Measurements from ENCODE around the gene WFDC1. TPM values are rescaled to one million over a fixed set of nuclear protein-coding genes. Genes with fewer than 3 reads are reported as not detected.
A peak's percentile ranks its signal among the peaks of the same experiment; 100 is the strongest.

Gene WFDC1
- total and polyA plus RNA-seq, 2 of the 4 experiments (the other 2 are of a cell fraction), result 4.7 to 6.8 TPM

GRCh38 chr16:84299734-84300440 lies 5.2 kb downstream of the WFDC1 start:
- peaks cover 16 to 42% of the 10 kb centered on the region in 2 experiments for H3K79me1 ChIP-seq (ENCODE audit: low read depth in 1 of 2, low read length in 2 of 2)
- H2BK20ac ChIP-seq (ENCODE audit: low read depth, low read length), result peak overlapping the region; percentile 72
- no peaks in the 10 kb centered on the region; the same call in 1 of the 2 replicates for H4K20me1 ChIP-seq (ENCODE audit: insufficient read depth, low read length)
- ChIA-PET POLR2A (ENCODE audit: unreplicated experiment) (interaction anchor here (0.6 kb wide), 1 partner anchor 105 kb away, joined by 5 read pairs; no protein-coding TSS in a partner anchor), CTCF (no interaction called here)
- peak overlapping the region; percentile 23; the same call in 1 of the 2 replicates for H3K4me2 ChIP-seq (ENCODE audit: low read depth, low read length)
- no peak overlapping the region for H3K4me3 ChIP-seq (ENCODE audit: insufficient read depth, low read depth, low read length)
- dilution Hi-C loops (cut with HindIII; ENCODE audit: low sequenced_read_pairs, unreplicated experiment), result no loop called here
- peak overlapping the region; percentile 86 for H4K91ac ChIP-seq (ENCODE audit: insufficient read depth, low read depth, low read length)
- peak overlapping the region; percentile 34; the same call in 1 of the 2 replicates for H3K9ac ChIP-seq (ENCODE audit: low read depth, low read length)
- peak overlapping the region; percentile 31; the same call in 1 of the 2 replicates for H3K27ac ChIP-seq (ENCODE audit: insufficient read depth, low read length)
- no peak overlapping the region for H2AK9ac ChIP-seq (replicated peaks; ENCODE audit: low read depth, low read length, poor library complexity)
- intact Hi-C loops (cut with micrococcal nuclease), result loop anchor here (10.0 kb wide), 1 partner anchor 315 kb away; the partner anchor contains the start of gene COTL1
- BruUV-seq (replicated peaks), result no TSS peak
- H3K23ac ChIP-seq (ENCODE audit: low read depth, low read length), result no peak overlapping the region
- H3K14ac ChIP-seq (replicated peaks; ENCODE audit: low read depth, low read length), result peak overlapping the region; percentile 73
- DNase-seq, result no peak
- whole genome bisulfite sequencing, 2 experiments (ENCODE audit: extremely low coverage in 2 of 2, insufficient read length in 1 of 2), result 100% methylated on average over 2 of the region's 7 CpGs; no CpG with 5 or more reads in 1 of the 2 experiments
- in situ Hi-C loops (cut with MboI; ENCODE audit: low sequenced_read_pairs), result loop anchor here (25.0 kb wide), 2 partner anchors 337 to 412 kb away; partner anchors contain the start of gene KLHL36
- peak overlapping the region; percentile 65 for H3K4ac ChIP-seq (ENCODE audit: low read depth, low read length)
- H4K8ac ChIP-seq (ENCODE audit: low read depth in 2 of 2, low read length in 2 of 2), result peak overlapping the region; percentile 65 to 66
- H3K9me3 ChIP-seq (ENCODE audit: control insufficient read depth, insufficient read depth, low read length), result no peaks in the 10 kb centered on the region
- peak overlapping the region; percentile 57; the same call in 2 of the 3 replicates for H2BK15ac ChIP-seq (ENCODE audit: low read depth, low read length)
- no peaks in the 10 kb centered on the region for H3K27me3 ChIP-seq (ENCODE audit: control insufficient read depth, insufficient read depth, low read length)
- peak overlapping the region; percentile 67; the same call in 1 of the 2 replicates for H3K18ac ChIP-seq (ENCODE audit: low read depth, low read length)
- TF ChIP-seq BHLHE40 (IDR thresholded peaks at IDR 0.05; ENCODE audit: low read depth, low read length) (no peak), SMC3 (IDR thresholded peaks at IDR 0.05; ENCODE audit: low read depth, low read length) (no peak), CHD1 (IDR thresholded peaks at IDR 0.05; ENCODE audit: low read depth, low read length) (no peak), NFE2L2 (IDR thresholded peaks at IDR 0.05; ENCODE audit: low read depth, low read length) (no peak), MAZ (IDR thresholded peaks at IDR 0.05; ENCODE audit: borderline replicate concordance, low read depth, low read length) (no peak), USF2 (IDR thresholded peaks at IDR 0.05; ENCODE audit: low read depth, low read length) (no peak), MAFK (IDR thresholded peaks at IDR 0.05; ENCODE audit: low read depth, low read length) (peak; percentile 31; the same call in 1 of the 2 replicates), RFX5 (IDR thresholded peaks at IDR 0.05; ENCODE audit: low read depth, low read length) (no peak), CEBPB (IDR thresholded peaks at IDR 0.05; ENCODE audit: low read depth, low read length) (no peak)
- H3K36me3 ChIP-seq (ENCODE audit: control insufficient read depth, insufficient read depth, low read length), result peaks cover 21% of the 10 kb centered on the region
- H3K9me1 ChIP-seq (ENCODE audit: insufficient read depth, low read length), result peaks cover 24% of the 10 kb centered on the region
- peak overlapping the region; percentile 45; the same call in 1 of the 2 replicates for H2AK5ac ChIP-seq (ENCODE audit: low read depth, low read length)
- H3K56ac ChIP-seq (ENCODE audit: extremely low read depth, insufficient read depth, low read length), result no peak overlapping the region
- peak overlapping the region; percentile 12 for H2BK5ac ChIP-seq (ENCODE audit: low read depth, low read length, poor library complexity, severe bottlenecking)
- peaks cover 59% of the 10 kb centered on the region for H3K4me1 ChIP-seq (ENCODE audit: control insufficient read depth, insufficient read depth, low read length)
- H2BK120ac ChIP-seq (ENCODE audit: low read depth, low read length), result peak overlapping the region; percentile 78
- ATAC-seq (ENCODE audit: low read depth), result no peak
- H4K5ac ChIP-seq (ENCODE audit: low read depth, low read length), result peak overlapping the region; percentile 76; the same call in 1 of the 2 replicates
- no peak overlapping the region for H2AFZ ChIP-seq (replicated peaks; ENCODE audit: low read length, poor library complexity)

Measured in IMR-90 (cell line).